Activated B cell treated with CpG ODN at 0.5 μM for 24 hours (primary cell): Measurements from ENCODE around the gene SLC16A1. TPM values are rescaled to one million over a fixed set of nuclear protein-coding genes. Genes with fewer than 3 reads are reported as not detected.
"Not testable (repeated sequence)": the region's sequence is repeated elsewhere in the genome, so short reads cannot be mapped to it uniquely, and the experiment has no call there.

Experiments
- ATAC-seq: fragments of 200-7000 bp; cut with Tn5 transposase; one replicate; pipeline ENCODE4 v1.10.0; 2021; ENCODE audit warnings: low read depth, mild to moderate bottlenecking, moderate library complexity
- CTCF ChIA-PET: fragments of 350-600 bp; sonication (Branson Sonifier 250); formaldehyde crosslinking; loops from one replicate; lab custom pipeline; 2021; ENCODE audit warnings: antibody characterized with exemption; lab: Charles Lee
- POLR2A ChIA-PET: fragments of 350-600 bp; sonication (Branson Sonifier 250); formaldehyde crosslinking; loops from one replicate; lab custom pipeline; 2021; ENCODE audit warnings: antibody characterized with exemption; lab: Charles Lee
- DNase-seq: peaks from one replicate; pipeline ENCODE4 v3.0.0; 2022
- H3K27ac Mint-ChIP-seq: one replicate; pipeline ENCODE4 v1.8.0; 2020; ENCODE audit warnings: mixed read lengths
- H3K27me3 Mint-ChIP-seq: one replicate; pipeline ENCODE4 v1.8.0; 2021; ENCODE audit warnings: mixed read lengths
- H3K36me3 Mint-ChIP-seq: one replicate; pipeline ENCODE4 v1.8.0; 2021; ENCODE audit warnings: low read depth, mixed read lengths
- H3K4me1 Mint-ChIP-seq: one replicate; pipeline ENCODE4 v1.8.0; 2021; ENCODE audit warnings: mixed read lengths
- H3K4me3 Mint-ChIP-seq: one replicate; pipeline ENCODE4 v1.8.0; 2020; ENCODE audit warnings: mild to moderate bottlenecking, mixed read lengths
- H3K9me3 Mint-ChIP-seq: one replicate; pipeline ENCODE4 v1.8.0; 2020; ENCODE audit warnings: mixed read lengths
- intact Hi-C: fragments of 100-400 bp; cut with micrococcal nuclease; formaldehyde crosslinking; loops from one replicate; pipeline ENCODE4 v1.15.1; 2024
- total RNA-seq: library from RNA; stranded (reverse); gene quantifications from 2 replicates; pipeline ENCODE4 v1.2.3, GENCODE V29; 2022
- TF ChIP-seq, protein P1 (sequence below): fragments of 200-600 bp; IDR thresholded peaks from one replicate; pipeline ENCODE4 v1.8.0; 2022; ENCODE audit warnings: antibody characterized with exemption, mild to moderate bottlenecking

Gene SLC16A1
- total RNA-seq, 1 donor from 2014 or later, result 17.9 TPM

DNA sequence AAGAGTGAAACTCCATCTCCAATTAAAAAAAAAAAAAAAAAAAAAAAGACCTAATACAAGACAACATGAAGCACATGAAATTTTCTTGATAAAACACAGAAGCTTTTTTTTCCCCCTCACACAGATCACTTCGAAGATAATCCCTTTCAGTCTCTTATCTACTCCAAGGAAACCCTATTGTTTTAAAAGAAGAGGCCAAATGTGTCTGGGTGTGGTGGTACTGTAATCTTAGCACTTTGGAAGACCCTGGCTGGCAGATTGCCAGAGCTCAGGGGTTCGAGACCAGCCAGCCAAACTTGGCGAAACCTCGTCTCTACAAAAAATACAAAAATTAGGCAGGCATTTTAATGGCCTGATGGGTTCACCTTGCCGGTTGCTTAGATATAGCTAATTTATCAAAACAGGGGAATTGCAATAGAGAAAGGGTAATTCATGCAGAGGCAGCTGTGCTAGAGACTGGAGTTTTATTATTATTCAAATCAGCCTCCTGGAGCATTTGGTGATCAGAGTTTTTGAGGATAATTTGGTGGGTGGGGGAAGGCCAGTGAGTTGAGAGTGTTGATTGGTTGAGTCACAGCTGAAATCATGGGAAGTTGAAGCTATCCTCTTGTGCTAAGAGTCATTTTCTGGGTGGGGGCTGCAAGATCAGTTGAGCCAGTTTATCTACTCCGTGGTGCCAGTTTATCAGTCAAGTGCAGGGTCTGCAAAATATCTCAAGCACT, 62.5 kb downstream of the SLC16A1 start:
- TF ChIP-seq, protein P1, sequence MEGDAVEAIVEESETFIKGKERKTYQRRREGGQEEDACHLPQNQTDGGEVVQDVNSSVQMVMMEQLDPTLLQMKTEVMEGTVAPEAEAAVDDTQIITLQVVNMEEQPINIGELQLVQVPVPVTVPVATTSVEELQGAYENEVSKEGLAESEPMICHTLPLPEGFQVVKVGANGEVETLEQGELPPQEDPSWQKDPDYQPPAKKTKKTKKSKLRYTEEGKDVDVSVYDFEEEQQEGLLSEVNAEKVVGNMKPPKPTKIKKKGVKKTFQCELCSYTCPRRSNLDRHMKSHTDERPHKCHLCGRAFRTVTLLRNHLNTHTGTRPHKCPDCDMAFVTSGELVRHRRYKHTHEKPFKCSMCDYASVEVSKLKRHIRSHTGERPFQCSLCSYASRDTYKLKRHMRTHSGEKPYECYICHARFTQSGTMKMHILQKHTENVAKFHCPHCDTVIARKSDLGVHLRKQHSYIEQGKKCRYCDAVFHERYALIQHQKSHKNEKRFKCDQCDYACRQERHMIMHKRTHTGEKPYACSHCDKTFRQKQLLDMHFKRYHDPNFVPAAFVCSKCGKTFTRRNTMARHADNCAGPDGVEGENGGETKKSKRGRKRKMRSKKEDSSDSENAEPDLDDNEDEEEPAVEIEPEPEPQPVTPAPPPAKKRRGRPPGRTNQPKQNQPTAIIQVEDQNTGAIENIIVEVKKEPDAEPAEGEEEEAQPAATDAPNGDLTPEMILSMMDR, result no peak
- ATAC-seq, result no peak
- Mint-ChIP-seq H3K27ac (no peak overlapping the region), H3K4me3 (no peak overlapping the region), H3K4me1 (no peaks in the 10 kb centered on the region), H3K27me3 (no peaks in the 10 kb centered on the region), H3K36me3 (no peaks in the 10 kb centered on the region), H3K9me3 (peaks cover 11% of the 10 kb centered on the region)
- ChIA-PET POLR2A (interaction anchor here (0.8 kb wide), 1 partner anchor 17 kb away, joined by 4 read pairs; no protein-coding TSS in a partner anchor), CTCF (interaction anchor here (1.1 to 2.3 kb wide), 2 partner anchors 11 to 13 kb away, joined by 3 to 5 read pairs; no protein-coding TSS in a partner anchor)
- DNase-seq, result no peak
- intact Hi-C loops, result no loop called here

DNA sequence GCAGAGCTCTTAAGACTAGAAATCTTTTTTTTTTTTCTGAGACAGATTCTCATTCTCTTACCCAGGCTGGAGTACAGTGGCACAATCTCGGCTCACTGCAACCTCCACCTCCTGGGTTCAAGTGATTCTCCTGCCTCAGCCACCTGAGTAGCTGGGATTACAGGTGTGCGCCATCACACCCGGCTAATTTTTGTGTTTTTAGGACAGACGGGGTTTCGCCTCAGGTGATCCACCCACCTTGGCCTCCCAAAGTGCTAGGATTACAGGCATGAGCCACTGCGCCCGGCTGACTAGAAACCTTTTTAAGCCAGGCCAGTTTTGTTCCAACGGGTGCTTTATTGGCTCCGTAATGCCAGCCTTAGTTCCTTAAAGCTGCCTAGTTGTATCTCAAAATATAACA, 66.1 kb downstream of the SLC16A1 start:
- POLR2A ChIA-PET, result not testable (repeated sequence)

DNA sequence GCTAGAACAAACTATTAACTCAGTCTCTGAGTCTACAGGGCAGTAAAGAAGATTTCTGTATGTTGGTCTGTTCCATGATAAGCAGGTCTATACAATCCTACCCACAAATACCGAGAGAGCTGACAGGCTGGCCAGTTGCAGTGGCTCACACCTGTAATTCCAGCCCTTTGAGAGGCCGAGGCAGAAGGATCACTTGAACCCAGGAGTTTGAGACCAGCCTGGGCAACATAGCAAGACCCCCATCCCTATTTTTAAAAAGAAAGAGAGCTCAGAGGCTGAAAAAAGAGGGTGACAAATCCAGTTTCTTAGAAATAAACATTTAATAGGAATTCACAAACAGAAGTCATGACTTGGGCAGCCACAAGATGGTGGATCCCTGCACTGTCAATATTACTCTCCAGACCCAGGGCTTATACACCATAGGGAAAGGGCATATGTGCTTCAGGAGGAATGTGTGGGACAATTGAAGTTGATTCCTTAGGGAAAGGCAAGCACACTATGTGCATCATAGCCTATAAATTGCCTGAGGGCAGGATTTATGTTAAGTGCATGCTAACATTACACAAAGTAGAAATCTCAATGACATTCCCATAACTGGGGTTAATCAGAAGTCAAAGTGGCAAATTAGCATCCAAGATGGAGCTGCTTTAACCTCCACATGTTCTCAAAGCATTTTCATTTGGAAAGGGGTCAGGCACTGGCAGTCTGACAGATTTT, 66.8 kb downstream of the SLC16A1 start:
- ATAC-seq (no peak), DNase-seq (no peak)
- Mint-ChIP-seq H3K27me3 (no peaks in the 10 kb centered on the region), H3K27ac (no peak overlapping the region), H3K4me1 (no peaks in the 10 kb centered on the region), H3K36me3 (no peaks in the 10 kb centered on the region), H3K4me3 (no peak overlapping the region), H3K9me3 (peaks cover 5% of the 10 kb centered on the region)
- ChIA-PET CTCF (interaction anchor here (0.9 kb wide), 1 partner anchor 153 kb away, joined by 3 read pairs; no protein-coding TSS in a partner anchor), POLR2A (no interaction called here)
- intact Hi-C loops, result no loop called here
- TF ChIP-seq, protein P1, result no peak

More for the DNA sequence above, 66.1 kb downstream of the SLC16A1 start:
- ATAC-seq, H3K36me3 Mint-ChIP-seq, DNase-seq, H3K27me3 Mint-ChIP-seq, H3K27ac Mint-ChIP-seq, H3K4me3 Mint-ChIP-seq, intact Hi-C loops, H3K4me1 Mint-ChIP-seq, H3K9me3 Mint-ChIP-seq: not testable (repeated sequence)
- CTCF ChIA-PET, result interaction anchor here (0.9 kb wide), 1 partner anchor 153 kb away, joined by 3 read pairs; no protein-coding TSS in a partner anchor

DNA sequence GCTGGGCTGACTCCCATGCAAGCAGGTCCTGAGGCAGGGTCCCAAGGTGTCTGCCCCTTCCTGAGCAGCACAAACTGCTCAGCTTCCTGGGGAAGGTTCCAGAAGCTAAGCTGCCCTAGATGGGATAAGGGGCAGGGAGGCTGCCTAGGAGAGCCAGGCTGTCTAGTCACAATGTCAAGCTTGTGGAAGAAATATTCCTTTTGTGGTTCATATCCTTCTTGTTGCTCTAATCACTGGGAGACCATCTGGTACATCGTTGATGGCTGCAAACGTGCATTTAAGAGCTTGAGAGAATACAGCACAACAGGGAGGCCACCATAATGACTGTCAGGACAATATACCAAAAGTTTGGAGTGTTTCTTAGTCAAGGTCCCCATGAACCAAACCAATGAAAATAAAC, 67.4 kb downstream of the SLC16A1 start:
- Mint-ChIP-seq H3K9me3 (peaks cover 2% of the 10 kb centered on the region), H3K27ac (no peak overlapping the region), H3K27me3 (no peaks in the 10 kb centered on the region), H3K4me3 (no peak overlapping the region), H3K36me3 (no peaks in the 10 kb centered on the region), H3K4me1 (no peaks in the 10 kb centered on the region)
- DNase-seq, result no peak
- intact Hi-C loops, result no loop called here
- ChIA-PET CTCF (no interaction called here), POLR2A (interaction anchor here (0.7 kb wide), 1 partner anchor 14 kb away, joined by 5 read pairs; no protein-coding TSS in a partner anchor)
- no peak for ATAC-seq
- TF ChIP-seq, protein P1, result no peak

DNA sequence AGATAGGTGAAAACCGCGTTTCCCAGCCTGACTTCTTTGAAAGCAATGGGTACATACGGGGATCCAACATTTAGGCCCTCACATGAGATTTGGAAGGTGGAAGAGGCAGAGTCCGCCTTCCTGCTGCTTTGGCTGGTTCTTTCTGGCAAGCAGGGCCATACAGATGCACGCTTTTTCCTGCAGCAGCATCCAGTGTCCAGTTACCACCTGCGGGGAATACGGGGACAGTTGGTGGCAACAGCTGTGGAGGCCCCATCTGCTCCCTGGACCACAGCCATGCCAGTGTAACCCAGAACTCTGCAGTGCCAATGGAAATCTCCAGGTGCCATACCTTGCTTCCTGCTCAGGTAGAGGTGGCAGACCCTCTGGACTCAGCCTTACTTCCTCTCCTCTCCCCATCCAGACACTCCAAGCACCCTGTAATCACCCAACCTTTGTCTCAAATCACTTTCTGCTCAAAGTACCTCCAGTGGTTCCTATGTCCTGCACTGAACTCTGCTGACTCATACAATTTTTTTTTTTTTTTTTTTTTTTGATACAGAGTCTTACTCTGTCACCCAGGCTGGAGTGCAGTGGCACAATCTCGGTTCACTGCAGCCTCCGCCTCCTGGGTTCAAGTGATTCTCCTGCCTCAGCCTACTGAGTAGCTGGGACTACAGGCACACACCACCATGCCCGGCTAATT, 68.3 kb downstream of the SLC16A1 start:
- H3K27me3 Mint-ChIP-seq, result no peaks in the 10 kb centered on the region
- H3K9me3 Mint-ChIP-seq, result no peaks in the 10 kb centered on the region
- no peak for ATAC-seq
- intact Hi-C loops, result no loop called here
- no peak overlapping the region for H3K27ac Mint-ChIP-seq
- POLR2A ChIA-PET, result interaction anchor here (0.7 kb wide), 1 partner anchor 14 kb away, joined by 5 read pairs; no protein-coding TSS in a partner anchor
- TF ChIP-seq, protein P1, result no peak
- no peaks in the 10 kb centered on the region for H3K36me3 Mint-ChIP-seq
- CTCF ChIA-PET, result no interaction called here
- DNase-seq, result no peak
- H3K4me3 Mint-ChIP-seq, result no peak overlapping the region
- no peaks in the 10 kb centered on the region for H3K4me1 Mint-ChIP-seq

DNA sequence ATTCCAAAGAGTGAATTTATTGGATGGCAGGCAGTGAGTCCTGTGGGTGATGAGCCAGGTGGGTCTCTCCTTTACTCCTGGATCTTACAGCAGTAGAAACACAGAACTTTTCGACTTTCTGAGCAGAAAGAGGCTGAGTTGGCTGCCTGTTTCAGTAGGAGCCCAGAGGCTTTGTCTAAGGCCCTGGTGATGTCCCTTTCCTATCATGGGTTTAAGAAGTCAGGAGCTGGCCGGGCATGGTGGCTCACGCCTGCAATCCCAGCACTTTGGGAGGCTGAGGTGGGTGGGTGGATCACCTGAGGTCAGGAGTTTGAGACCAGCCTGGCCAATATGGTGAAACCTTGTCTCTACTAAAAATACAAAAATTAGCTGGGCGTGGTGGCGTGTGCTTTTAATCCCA, 71.0 kb downstream of the SLC16A1 start:
- CTCF ChIA-PET, H3K4me1 Mint-ChIP-seq, H3K27me3 Mint-ChIP-seq, H3K27ac Mint-ChIP-seq, H3K4me3 Mint-ChIP-seq, intact Hi-C loops, H3K9me3 Mint-ChIP-seq, H3K36me3 Mint-ChIP-seq, ATAC-seq, DNase-seq: not testable (repeated sequence)
- POLR2A ChIA-PET, result interaction anchor here (0.6 kb wide), 1 partner anchor 38 kb away, joined by 10 read pairs; no protein-coding TSS in a partner anchor
